CD4-positive, alpha-beta T cell treated with Interferon alpha-2 for 1 hour (primary cell): ENCODE results near the gene RAD23B.
"Not testable (repeated sequence)": the region's sequence is repeated elsewhere in the genome, so short reads cannot be mapped to it uniquely, and the experiment has no call there.

Experiments used
- DNase-seq, 2 donors: peaks; one replicate each; pipeline ENCODE4 v3.0.0-alpha.2; 2020 to 2022

The RAD23B gene

DNA sequence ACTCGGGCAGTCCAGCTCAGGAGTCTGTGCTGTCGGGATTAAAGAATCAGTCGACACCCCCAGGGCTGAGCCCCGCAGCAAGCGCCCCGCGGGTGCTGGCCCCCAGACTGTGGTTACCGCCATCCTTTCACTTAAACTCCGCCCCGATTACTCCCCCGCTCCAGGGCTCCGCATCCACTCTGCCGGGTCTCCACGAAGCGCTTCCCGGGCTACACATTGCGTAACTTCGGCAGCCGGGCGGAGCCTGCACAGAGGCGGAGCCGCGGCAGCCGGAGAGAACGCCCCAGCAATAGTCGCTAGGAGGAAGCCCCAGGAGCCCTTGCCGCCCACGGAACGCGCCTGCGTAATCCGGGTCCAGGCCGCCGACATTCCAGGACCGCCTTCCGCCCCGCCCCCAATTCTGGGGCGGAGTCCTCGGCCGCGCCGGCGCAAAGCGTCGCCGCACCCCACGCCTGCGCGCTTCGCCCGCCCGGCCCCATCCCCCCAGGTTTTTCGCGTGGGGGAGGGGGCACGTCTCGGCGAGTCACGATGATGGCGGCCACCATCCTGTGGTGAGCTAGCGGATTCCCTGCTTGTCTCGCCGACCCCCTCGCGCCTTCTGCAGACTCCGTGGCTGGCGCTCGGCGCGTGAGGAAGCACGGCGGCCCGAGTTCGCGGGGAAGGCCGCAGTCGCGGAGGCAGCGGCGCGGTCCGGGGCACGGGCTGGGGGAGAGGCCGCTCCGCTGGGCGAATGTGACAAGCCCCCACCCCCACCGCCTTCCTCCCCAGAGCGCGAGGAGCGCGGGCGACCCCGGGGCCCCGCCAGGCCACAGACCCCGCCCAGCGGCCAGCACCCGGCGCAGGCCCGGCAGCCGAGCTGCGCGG is at the start of gene RAD23B:
TSS of gene RAD23B (plus strand) at position 521 of the 864 bp plus-strand sequence. CDS start 351 bp downstream, outside the sequence.
- DNase-seq: peak; percentile 98

DNA sequence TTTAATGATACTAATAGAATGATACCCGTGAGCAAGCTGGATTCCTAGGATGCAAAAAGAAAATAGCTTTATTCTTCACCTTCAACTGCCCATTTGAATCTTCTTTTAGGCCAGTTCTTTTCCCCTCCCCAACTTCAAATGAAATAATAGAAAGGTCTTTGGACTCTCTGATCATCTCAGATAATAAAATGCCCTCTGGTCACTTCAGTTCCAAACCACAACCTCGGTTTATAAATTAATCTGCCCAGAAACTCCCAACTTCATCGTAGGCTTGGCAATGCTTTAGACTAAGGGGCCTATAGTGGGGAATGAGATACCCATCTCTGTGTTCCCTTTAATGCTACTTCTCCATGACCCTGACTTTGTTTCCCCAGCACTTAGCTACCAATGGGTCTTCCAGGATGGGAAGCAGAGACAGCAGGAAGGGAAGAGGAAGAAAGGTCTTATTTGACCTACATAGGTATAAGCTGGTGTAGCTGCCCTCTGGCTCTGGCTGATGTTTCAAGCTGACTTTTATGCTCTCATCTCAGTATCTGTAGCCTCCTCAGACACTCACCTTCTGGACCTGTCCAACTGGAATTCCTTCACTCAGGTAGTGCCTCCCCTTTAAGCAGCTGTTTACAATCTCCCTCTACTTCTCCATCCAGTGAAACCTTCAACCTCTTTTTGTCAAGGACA is 47.2 kb upstream of the RAD23B start:
- DNase-seq: no peak

DNA sequence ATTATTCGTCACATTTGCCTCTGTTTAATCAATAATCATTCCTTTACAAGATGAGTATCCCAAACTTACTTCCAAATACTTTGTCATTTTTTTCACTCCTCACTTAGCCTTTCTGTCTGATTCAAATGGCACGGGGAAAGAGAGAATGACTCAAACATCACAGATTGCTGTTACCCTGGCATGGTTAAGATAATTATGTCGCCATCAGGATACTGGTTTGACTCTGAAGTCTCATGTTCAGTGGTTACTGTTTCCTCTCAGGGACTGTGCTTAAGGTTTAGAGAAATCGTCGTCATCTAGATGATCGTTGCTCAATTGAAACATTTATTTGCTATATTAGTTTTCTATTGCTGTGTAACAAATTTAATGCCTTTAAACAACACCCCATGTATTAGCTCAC is 45.2 kb upstream of the RAD23B start:
- DNase-seq: no peak

DNA sequence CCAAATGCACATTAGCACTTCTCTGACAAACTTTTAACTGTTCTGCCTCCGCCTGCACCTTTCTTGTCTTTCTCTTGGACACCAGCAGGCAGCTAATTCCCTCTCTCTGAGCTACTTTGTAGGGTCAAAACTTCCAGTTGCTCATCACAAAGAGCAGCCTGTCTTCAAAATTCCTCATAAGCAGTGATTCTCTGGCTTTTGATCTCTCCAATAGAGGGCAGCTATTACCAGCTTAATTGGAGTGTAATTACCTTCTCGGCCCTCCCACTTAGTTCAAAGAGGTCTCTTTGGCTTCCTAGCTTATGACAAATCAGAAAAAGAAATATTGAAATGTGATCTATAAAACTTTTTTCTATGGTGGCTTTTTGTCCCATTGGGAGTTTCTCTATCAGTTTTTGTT is 43.6 kb upstream of the RAD23B start:
- peak in 1 of 2 donors; percentile 40 for DNase-seq

DNA sequence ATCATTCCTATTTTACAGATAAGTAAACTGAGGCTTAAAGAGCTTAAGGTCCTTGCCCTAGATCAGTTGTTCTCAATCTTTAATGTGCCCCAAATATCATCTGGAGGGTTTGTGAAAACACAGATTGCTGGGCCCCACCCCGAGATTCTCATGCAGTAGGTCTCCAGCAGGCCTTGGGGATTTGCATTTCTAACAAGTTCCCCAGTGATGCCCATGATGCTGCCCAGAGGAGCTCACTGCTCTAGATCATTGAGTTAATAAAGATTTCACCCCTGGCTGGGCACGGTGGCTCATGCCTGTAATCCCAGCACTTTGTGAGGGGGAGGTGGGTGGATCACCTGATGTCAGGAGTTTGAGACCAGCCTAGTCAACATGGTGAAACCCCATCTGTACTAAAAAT is 42.8 kb upstream of the RAD23B start:
- DNase-seq: no peak

DNA sequence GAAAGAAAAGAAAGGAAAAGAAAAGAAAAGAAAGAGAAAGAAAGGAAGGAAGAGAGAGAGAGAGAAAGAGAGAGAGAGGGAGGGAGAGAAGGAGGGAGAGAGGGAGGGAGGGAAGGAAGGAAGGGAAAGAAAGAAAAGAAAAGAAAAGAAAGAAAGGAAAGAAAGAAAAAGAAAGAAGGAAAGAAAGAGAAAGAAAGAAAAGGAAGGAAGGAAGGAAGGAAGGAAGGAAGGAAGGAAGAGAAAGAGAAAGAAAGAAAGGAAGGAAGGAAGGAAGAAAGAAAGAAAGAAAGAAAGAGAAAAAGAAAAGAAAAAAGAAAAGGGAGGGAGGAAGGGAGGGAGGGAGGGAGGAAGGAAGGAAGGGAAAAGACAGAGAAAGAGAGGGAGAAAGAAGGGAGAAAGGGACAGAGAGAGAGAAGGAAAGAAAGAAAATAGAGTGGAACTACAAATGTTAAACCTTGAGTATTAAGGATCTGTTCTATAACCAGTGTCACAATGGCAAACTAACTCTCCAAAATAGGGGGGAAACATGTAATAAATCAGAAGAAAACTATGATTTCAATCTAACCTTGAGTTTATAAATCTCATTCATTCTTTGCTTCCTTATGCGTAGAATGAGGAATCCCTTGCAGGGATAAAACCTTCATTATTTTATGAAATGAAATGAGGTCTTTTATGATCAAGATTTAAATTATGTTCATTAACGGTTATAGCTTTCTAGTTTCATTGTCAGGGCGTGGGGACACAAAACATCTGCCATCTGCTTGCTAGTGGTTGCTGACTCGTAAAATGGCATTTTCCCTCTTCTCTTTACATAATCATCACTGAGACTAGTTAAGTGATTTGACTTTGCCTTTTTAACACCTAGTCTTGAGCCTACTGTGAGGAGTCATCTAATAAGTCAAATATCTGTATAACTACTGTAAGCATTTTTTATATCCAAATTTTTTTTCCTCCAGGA is 40.7 kb upstream of the RAD23B start:
- DNase-seq: no peak

DNA sequence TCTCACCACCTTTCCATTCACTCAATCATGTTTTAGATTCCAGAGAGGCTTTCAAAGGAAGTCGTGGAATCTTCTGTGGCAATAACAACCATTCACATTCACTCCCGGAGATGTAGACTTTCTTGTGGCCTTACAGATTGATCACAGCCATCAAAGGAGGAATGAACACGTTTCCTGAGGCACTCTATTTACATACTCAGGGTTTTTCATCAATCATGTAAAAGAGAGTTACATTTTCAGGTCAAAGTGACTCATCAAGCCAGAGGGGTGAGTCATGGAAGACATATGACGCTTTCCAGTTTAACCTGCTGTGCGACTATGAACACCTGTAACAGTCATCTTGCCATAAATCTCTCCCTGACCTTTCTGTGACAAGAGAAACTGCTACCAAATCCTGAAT is 39.3 kb upstream of the RAD23B start:
- DNase-seq: peak in 1 of 2 donors; percentile 4

DNA sequence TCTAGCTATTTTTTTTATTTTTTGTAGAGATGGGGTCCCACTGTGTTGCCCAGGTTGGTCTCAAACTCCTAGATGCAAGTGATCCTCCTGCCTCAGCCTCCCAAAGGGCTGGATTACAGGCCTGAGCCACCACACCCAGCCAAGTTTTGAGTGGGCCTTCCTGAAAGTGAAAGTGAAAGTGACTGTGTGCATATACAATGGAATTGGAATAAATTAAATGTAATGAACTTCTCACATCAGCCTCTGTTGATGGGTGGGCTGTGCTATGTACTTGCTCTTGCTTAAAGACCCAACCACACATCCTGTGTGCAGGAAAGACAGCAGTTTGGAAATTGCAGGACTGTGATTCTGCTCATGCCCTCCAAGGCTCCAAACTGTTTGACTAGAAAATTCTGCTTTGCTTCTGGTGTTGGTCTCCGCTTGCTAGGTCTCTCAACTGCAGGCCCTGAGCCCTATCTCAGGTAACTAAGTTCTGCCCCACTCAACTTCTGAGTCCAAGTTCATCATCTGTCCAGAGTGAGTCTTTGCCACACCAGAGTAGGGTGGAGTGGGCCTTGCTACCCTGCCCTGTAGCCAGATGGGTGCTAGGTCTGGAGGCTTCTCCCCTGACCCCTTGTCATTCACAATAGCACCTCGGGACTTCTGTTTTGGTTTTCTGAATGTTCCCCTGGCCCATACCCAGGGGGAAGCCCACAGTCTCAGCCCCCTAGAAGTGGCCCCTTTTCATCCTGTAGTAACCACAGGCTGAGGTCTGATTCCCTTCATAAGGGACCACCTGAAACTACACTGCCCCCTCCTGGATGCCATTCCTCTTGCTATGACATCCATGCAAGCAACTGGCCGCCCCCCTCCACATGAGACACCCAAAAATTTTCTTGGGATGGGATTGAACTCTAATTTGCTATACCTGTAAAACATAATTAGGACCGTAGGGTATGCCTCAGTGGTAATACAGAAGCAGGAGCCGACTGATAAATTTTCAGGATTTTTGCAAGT is 36.5 kb upstream of the RAD23B start:
- no peak for DNase-seq

DNA sequence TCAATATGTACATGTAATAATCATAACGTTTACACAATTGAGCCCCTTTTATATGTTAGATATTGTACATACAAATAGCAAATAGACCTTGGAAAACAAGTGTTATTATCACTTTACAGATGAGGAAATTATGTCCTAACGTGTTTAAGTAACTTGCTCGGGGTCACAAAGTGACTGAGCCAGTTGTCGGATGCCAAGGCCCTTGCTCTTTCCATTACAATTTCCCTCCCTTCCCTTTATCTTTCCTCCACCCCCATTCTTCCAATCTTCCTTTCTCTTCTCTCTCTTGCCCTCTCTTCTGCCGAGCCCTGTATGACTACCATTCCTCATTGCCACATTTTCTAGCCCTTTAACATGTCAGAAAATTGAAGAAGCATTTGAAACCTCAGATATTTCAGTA is 34.4 kb upstream of the RAD23B start:
- no peak for DNase-seq

DNA sequence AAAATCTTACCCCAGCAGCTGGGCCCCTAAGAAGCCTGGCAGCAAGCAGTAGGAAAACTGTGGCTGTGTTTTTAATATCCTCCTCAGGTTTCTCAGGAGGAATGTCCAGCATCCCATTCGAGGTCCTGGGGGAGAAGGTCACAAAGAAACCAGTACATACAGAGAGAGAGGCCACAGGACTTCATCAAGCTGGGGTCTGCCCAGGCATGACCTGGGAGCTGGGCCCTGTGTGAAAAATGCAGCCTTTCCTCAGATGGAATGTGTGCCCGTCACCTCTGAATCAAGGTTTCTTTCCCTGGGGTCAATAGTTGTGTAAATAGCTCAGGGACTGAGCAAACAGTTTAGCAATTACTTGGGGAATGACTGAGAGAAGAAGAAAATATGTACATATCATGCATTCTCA is 33.9 kb upstream of the RAD23B start:
- no peak for DNase-seq

DNA sequence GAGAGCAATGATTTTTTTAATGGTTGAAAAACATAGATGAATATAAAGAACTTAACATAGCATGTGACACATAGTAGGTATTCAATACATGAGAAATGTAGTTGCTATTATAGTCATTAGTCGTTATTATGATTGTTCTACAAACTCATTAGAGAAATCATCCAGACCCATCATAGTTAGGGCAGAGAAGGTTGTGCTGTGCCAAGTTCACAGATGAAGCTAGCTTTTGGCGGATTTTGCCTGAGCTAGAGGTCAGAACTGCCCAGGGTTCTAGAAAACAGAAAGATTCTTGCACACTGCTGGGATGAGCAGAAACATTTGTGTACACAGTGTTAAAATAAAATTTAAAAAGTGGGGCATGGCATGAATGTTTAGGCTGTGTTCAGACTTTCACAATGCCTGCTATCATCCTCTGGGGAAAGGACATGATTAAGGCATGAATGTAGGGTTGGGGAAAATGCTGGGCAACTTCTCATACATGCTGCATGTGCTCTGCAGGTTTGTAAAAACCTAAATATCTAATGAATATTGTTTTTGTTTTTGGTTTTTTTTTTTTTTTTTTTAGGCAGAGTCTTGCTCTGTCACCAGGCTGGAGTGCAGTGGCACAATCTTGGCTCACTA is 33.3 kb upstream of the RAD23B start:
- no peak for DNase-seq

DNA sequence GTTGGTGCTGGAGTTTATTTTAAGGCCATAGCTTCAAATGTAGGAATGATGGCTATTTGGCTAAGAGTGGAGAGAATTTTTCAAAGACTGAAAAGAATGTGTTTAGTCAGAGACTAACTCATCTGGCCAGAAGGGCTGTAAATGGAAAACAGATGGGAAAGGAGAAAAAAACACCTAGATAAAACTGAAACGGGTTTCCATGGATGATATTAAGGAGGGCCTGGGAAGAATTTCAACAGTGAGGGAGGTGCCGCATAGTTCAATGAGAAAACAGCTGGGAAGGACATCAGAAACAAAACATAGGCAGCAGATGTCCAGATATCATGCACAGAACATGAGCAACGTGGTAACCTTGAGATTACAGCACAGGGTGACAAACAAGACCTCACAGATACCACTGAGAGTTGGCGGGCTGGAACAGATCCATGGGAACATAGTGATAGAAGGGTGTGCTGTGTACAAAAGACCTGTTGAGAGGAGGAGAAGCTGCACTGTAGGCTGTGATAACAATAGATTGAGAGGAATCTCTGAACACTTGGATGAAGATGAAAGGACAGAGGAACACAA is 31.2 kb upstream of the RAD23B start:
- DNase-seq: no peak

DNA sequence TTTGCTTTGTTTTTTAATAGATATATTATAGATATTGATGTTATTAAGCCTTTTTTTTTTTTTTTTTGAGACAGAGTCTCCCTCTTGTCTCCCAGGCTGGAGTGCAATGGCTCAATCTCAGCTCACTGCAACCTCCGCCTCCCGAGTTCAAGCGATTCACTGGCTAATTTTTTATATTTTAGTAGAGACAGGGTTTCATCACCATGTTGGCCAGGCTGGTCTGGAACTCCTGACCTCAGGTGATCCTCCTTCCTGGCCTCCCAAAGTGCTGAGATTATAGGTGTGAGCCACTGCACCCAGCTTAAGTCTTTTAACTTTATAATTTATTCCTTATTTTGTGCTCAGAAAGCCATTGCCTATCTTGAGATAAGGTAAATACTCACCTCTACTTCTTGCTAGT is 24.2 kb upstream of the RAD23B start:
- DNase-seq: no peak

DNA sequence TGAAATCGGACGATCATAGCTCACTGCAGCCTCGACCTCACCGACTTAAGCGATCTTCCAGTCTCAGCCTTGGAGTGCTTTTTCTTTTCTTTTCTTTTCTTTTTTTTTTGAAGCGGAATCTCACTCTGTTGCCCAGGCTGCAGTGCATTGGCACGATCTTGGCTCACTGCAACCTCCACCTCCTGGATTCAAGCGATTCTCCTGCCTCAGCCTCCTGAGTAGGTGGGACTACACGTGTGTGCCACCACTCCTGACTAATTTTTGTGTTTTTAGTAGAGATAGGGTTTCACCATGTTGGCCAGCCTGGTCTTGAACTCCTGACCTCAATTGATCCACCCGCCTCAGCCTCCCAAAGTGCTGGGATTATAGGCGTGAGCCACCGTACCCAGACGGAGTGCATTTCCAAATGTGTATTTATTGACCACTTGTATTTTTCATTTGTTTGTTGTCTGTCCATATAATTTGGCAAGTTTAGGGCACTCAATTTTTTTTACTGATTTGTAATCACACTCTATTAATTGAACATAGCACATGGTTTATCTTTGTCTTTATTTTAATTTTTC is 23.2 kb upstream of the RAD23B start:
- not testable (repeated sequence) for DNase-seq

DNA sequence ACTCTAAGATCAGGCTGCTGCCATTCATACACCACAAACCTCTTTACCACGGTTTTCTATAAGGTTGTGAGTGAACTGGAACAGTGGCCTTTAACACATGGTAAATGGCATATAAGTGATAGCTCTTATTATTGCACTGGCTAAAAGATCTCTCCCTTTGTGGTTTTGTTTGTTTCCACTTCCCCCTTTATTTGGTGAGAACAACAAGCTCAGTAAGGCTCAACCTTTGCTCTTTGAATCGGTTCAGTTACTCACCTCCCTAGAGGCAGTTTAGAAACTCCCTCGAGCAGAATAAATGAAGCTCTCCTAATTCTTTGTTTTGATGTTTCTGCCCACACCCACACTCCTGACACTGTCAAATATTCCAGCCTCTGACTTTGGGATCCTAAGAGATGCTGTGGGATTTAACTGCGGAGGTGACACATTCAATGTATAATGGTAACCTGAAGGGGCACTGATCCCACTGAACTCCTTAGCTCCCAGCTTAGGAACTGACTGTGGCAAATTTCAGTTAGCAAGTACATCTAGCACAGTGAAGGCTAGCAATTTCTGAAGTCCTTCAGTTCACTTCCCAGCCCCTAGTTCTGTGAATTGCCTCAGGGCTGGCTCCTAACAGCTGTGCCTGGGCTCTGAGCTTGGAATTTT is 22.5 kb upstream of the RAD23B start:
- no peak for DNase-seq

DNA sequence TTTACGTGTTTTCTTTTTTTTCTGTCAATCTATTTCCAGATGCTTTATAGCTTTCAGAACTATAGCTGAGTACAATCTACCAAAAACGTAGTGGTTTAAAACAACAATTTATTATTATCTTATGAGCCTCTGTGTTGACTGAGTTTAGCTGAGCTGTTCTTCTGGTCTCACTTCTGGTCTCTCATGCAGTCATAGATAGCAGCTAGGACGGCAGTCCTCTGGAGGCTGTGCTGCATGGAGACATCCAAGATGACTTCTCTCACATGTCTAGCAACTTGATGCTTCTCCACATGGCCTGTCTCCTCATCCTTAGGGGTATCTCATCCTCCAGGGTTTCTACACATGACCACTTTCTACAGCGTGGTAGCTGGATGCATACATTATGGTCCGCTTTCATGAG is 22.0 kb upstream of the RAD23B start:
- no peak for DNase-seq

DNA sequence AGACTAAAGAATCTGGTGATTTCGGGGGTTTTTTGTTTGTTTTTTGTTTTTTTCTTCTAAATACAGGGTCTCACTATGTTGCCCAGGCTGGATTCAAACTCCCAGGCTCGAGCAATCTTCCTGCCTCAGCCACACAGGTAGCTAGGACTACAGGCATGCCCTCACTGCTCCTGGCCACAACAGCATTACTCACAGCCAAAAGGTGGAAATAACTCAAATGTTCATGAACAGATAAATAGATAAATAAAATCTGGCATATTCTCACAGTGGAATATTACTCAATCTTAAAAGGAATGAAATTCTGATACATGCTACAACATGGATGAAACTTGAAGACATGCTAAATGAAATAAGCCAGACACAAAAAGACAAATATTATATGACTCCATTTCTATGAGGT is 19.8 kb upstream of the RAD23B start:
- no peak for DNase-seq

DNA sequence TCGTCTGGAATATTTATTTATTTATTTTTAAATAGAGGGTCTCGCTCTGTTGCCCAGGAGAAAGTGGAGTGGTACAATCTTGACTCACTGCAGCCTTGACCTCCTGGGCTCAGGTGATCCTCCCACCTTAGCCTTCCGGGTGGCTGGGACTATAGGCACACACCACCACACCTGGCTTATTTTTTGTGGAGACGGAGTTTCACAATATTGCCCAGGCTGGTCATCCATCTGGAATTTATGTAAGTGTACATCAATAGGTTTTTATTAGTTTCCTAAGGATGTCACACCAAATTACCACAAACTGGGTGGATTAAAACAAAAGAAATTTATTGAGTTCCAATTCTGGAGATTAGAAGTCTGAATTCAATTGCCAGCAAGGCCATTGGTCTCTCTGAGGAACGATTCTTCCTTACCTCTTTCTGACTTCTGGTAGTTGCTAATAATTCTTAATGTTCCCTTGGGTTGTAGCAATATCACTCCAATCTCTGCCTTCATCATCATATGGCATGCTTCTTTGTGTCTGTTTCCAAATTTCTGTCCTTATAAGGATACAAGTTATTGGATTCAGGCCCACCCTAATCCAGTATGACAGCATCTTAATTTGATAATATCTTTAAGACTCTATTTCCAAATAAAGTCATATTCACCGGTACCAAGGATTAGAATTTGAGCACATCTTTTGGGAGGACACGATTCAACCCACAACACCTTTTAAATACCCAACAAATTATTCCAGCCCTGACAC is 16.3 kb upstream of the RAD23B start:
- no peak for DNase-seq

DNA sequence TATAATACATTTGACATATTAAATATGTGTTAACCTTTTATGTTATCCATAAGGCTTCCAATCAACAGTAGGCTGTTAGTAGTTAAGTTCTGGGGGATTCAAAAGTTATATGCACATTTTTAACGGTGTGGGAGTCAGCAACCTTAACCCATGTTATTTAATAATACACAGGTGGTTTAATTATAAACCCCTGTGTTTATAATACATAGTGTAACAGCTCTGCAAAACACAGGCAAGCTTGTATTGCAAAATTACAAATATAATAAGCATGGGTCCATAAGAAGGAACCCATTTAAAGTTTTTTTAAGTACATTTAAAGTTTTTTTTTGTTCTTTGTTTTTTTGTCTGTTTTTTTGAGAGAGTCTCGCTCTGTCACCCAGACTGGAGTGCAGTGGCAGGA is 14.5 kb upstream of the RAD23B start:
- no peak for DNase-seq
